GM18517 (cell line): ENCODE results near the gene CDH18.

ENCODE experiments used
- ATAC-seq: cut with Tn5 transposase; IDR thresholded peaks from one replicate; pipeline ENCODE4 v1.9.1; 2021; ENCODE audit warnings: mild to moderate bottlenecking, moderate library complexity; ENCODE audit not compliant: unreplicated experiment

Gene CDH18

DNA sequence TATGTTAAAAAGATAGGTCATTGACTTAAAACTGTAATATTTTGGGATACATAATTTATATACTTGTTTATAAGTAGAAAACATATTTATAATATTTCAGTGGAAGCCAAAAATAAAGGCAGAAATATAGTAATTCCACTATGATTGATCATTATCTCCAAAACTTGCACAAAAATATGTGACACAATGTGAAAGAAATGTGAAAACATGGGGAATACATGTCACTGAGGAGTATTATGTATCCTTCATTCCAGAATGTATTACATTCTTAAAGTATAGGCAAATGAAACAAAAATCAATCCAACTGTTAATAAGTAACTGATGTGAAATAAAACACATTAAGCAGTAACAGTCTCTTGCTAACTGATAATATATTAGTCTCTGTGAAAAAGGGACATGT lies 236.7 kb downstream of the CDH18 start:
- ATAC-seq: no peak

GRCh38 chr5:19745247-19745646 lies 242.8 kb downstream of the CDH18 start:
- no peak for ATAC-seq

DNA sequence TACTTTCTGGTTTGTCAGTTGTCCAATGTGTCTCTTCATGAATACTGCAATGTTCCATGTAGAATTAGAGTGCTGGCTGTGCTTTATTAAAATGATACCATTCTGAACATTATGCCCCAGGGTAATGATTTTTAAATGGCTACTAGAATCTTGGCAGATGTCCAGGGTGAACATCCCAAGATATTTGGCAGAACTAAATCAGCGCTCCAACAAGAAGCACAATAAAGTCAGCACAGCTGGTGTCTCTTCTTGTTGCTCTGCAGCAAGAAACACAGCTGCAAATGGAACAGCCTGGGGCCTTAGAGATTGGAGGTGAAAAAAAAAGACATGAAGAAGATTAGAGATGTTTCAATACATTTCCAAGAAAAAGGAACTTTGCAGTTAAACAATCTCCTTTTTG lies 248.3 kb downstream of the CDH18 start:
- no peak for ATAC-seq

DNA sequence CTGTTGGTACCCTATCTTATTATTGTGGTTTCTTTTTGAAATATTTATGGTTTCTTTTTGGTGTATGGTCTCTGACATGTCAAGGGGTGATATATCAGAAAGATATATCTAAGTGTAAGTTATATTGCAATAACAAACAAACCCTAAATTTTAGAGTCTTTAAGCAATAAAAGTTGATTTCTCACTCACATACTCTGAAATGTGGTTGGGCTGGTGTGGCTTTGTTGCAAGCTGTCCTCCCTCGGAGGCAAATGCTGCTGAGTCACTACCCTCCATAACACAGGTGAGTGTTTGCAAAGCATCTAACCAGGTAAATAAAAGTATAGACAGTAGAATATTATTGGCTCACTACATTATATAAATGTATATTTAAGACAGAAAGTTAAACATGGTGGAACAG lies 253.2 kb downstream of the CDH18 start:
- ATAC-seq: no peak

- no peak for ATAC-seq
Measured at GRCh38 chr5:19733612-19734495, 254.1 kb downstream of the CDH18 start.

GRCh38 chr5:19728571-19728970 lies 259.4 kb downstream of the CDH18 start:
- ATAC-seq: no peak

DNA sequence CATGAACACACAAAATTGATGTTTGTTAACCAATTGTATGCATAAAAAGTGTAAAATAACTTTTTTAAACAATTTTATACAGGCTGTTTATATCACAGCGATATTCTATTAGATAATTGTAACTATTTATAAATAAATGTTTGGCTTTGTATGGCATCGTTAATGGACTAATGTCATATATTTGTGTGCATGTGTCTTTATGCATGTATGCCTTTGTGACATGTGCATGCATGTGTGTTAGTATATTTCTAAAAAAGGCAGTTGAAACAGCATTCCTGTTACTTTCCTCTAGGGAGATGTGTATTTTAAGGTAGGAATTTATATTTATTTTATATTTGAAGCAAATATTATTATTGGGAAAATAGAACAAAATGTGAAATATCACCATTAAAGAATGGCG lies 268.9 kb downstream of the CDH18 start:
- ATAC-seq: no peak

DNA sequence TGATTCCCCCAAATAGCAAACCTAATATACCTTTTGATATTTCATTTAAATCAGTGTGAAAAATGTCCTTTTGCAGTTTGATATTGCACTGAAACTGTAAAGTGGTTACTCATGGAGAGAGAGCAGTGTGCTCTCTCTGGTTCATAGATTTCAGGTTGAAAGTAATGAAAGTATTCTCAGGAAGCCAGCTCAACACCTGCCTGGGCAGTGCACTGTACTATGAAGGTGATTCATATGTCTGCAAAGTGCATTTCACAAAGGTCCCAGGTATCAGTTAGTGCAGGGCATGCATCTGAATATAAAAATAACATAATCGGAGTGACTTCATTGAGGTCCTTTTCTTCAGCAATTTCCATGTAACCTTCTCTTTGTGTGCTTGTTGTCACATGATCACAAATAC lies 274.3 kb downstream of the CDH18 start:
- no peak for ATAC-seq

GRCh38 chr5:19709403-19709802 lies 278.6 kb downstream of the CDH18 start:
- no peak for ATAC-seq

- no peak for ATAC-seq
Measured at GRCh38 chr5:19706776-19707175, 281.2 kb downstream of the CDH18 start.

GRCh38 chr5:19701731-19702130 lies 286.3 kb downstream of the CDH18 start:
- no peak for ATAC-seq

GRCh38 chr5:19694949-19695611 lies 292.9 kb downstream of the CDH18 start:
- ATAC-seq: no peak

GRCh38 chr5:19690978-19691377 lies 297.0 kb downstream of the CDH18 start:
- no peak for ATAC-seq

DNA sequence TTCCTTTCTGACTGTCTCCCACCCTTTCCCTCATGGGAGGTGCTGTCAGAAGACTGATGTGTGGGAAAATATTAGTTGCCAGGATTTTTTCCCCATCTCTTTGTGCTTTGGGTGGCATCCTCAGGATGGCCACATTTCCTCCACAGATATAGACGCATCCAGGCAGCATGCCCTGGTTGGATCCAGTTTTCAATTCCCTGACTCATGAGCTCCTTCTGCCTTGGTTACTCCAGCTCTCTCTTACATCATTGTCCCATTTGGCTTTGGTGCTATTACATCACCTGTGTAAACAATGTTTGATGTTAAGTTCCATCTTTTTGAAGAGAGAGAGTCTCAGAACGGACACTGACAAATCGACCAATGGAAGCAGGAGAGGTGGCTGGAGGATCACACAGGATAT lies 302.5 kb downstream of the CDH18 start:
- ATAC-seq: no peak

DNA sequence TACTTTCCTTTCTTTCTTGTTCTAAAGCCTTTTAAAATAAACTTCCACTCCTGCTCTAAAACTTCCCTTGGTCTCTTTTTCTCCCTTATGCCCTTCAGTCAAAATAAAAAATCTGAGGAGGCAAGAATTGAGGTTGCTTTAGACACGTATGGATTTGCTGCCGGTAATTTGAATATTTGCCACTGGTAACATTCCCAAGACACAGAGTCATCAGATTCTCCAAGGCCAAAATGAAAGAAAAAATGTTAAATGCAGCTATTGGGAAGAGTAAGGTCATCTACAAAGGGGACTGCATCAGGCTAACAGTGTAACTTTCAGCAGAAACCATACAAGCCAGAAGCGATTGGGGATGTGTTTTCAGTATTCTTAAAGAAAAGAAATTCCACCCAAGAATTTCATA lies 311.1 kb downstream of the CDH18 start:
- no peak for ATAC-seq

GRCh38 chr5:19660679-19661078 lies 327.3 kb downstream of the CDH18 start:
- ATAC-seq: no peak

GRCh38 chr5:19655627-19656026 lies 332.4 kb downstream of the CDH18 start:
- ATAC-seq: no peak

DNA sequence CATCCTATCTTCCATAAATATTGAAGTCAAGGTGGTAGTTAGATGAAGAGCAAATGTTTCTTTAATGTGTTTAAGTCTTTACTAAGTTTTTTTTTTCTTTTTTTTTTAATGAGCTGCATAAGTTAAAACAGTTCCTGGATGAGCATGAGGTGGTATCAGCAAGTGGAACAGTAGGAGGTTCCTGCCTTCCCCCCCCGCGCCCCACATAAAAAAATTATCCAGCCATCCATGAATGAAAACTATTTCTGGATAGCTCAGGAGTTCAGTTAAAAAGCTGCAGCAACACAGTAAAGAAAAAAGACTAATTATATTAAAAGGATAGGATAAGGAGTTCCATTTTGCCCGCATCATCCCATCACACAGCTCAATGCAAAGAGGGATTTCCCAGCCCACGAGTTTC lies 349.5 kb downstream of the CDH18 start:
- ATAC-seq: no peak

- no peak for ATAC-seq
Measured at GRCh38 chr5:19630876-19631275, 357.1 kb downstream of the CDH18 start.

DNA sequence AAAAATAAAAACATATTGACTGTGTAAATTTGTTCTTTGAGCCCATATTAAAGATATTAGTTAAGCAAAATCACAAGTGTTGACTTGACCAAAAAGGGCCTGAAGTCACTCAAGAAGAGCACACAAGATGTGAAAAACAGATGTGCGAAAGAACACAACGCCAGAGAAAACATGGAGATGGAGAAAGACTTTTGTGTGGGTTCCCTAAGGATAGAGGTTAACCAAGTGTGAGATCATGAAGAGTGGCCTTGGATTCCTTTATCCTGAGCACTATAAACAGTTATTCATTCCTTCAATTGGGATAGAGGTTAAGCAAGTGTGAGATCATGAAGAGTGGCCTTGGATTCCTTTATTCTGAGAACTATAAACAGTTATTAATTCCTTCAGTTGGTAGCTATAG lies 361.8 kb downstream of the CDH18 start:
- no peak for ATAC-seq

- ATAC-seq: no peak
Measured at GRCh38 chr5:19625562-19625961, 362.4 kb downstream of the CDH18 start.

DNA sequence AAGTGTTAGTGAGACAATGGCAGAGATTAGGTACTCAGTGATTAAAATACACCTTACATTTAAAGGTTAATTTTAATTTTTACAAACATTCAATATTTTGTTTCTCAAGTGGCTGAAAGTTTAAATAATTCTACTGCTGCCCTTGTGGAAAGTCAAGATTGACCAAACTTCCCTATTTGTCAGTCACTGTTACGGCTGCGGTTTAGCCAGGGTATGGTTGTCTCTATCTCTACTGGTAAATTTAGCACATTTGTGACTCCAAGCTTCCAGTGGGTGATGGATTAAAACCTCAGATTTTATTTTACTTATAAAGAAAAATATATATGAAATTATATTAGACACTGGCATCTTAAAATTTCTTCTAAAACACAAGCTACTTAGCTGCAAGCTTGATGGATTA lies 368.4 kb downstream of the CDH18 start:
- ATAC-seq: no peak
